ENCODE data around the gene SPRR2E.

Gene SPRR2E

GRCh38 chr1:153081736-153082135 lies 12.6 kb downstream of the SPRR2E start:
- H3K27me3 ChIP-seq (ENCODE audit: insufficient read depth, low read depth, severe bottlenecking) = no peaks in the 10 kb centered on the region
- no peak for TF ChIP-seq CTCF (IDR thresholded peaks at IDR 0.05; ENCODE audit: low read depth, low read length)
- H3K27ac ChIP-seq = no peak overlapping the region
- no peak overlapping the region for H3K4me3 ChIP-seq (ENCODE audit: low read depth, low read length)
- peaks cover 7% of the 10 kb centered on the region for H3K9me3 ChIP-seq (ENCODE audit: severe bottlenecking)
- H3K36me3 ChIP-seq = no peaks in the 10 kb centered on the region
- DNase-seq = no peak

GRCh38 chr1:153072806-153073726 lies 21.3 kb downstream of the SPRR2E start:
- Histone ChIP-seq H3K27me3 (ENCODE audit: insufficient read depth, low read depth, severe bottlenecking) (no peaks in the 10 kb centered on the region), H3K4me3 (ENCODE audit: low read depth, low read length) (no peak overlapping the region), H3K36me3 (no peaks in the 10 kb centered on the region), H3K27ac (no peak overlapping the region), H3K9me3 (ENCODE audit: severe bottlenecking) (no peaks in the 10 kb centered on the region)
- no peak for DNase-seq
- TF ChIP-seq CTCF (IDR thresholded peaks at IDR 0.05; ENCODE audit: low read depth, low read length) = no peak

GRCh38 chr1:153071511-153071910 lies 22.8 kb downstream of the SPRR2E start, which contains the start of gene SPRR2B:
Gene SPRR2B, minus strand, starts transcription at chr1:153071611. Its CDS starts 772 bp downstream, at chr1:153070839.
- Histone ChIP-seq H3K36me3 (no peaks in the 10 kb centered on the region), H3K4me3 (ENCODE audit: low read depth, low read length) (no peak within 1 kb of the TSS), H3K27ac (no peak within 1 kb of the TSS), H3K9me3 (ENCODE audit: severe bottlenecking) (no peaks in the 10 kb centered on the region), H3K27me3 (ENCODE audit: insufficient read depth, low read depth, severe bottlenecking) (no peaks in the 10 kb centered on the region)
- no peak for TF ChIP-seq CTCF (IDR thresholded peaks at IDR 0.05; ENCODE audit: low read depth, low read length)
- DNase-seq = no peak

GRCh38 chr1:153070243-153070642 lies 24.1 kb downstream of the SPRR2E start:
- no peak for DNase-seq
- Histone ChIP-seq H3K27me3 (ENCODE audit: insufficient read depth, low read depth, severe bottlenecking) (no peaks in the 10 kb centered on the region), H3K27ac (no peak overlapping the region), H3K4me3 (ENCODE audit: low read depth, low read length) (no peak overlapping the region), H3K36me3 (no peaks in the 10 kb centered on the region), H3K9me3 (ENCODE audit: severe bottlenecking) (no peaks in the 10 kb centered on the region)
- TF ChIP-seq CTCF (IDR thresholded peaks at IDR 0.05; ENCODE audit: low read depth, low read length) = no peak

GRCh38 chr1:153058826-153059784 lies 35.2 kb downstream of the SPRR2E start:
- Histone ChIP-seq H3K36me3 (no peaks in the 10 kb centered on the region), H3K27me3 (ENCODE audit: insufficient read depth, low read depth, severe bottlenecking) (no peaks in the 10 kb centered on the region), H3K4me3 (ENCODE audit: low read depth, low read length) (no peak overlapping the region), H3K9me3 (ENCODE audit: severe bottlenecking) (no peaks in the 10 kb centered on the region), H3K27ac (no peak overlapping the region)
- no peak for DNase-seq
- no peak for TF ChIP-seq CTCF (IDR thresholded peaks at IDR 0.05; ENCODE audit: low read depth, low read length)
